GM21528 (cell line): ENCODE results near the gene AVL9.
"Not testable (repeated sequence)": the region's sequence is repeated elsewhere in the genome, so short reads cannot be mapped to it uniquely, and the experiment has no call there.

Experiments used
- ATAC-seq: cut with Tn5 transposase; IDR thresholded peaks from one replicate; pipeline ENCODE4 v1.9.1; 2021; ENCODE audit warnings: mild to moderate bottlenecking, moderate library complexity; ENCODE audit not compliant: unreplicated experiment, low FRiP score

Gene AVL9

GRCh38 chr7:32495298-32496051 lies at the start of gene AVL9:
Gene AVL9, plus strand, starts transcription at chr7:32495489. Its CDS starts 221 bp downstream, at chr7:32495710.
- ATAC-seq: peak; percentile 97

DNA sequence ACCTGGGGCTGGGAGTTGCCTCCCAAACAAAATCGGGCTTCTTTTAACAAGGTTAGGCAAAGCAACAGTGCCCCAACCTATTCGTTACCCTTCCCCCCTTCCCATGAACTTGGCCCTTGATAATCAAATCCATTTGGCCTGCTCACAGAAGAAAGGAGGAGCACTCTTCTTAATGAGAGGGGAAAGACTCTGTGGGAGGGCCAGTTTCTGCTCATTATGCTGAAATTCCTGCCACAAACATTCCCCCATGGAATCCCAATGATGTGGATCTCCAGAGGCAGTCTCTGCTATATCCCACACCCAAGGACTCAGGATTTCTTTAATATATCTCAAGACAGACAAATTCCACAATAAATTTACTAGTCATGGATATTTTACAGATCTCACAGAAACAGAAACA lies 48.1 kb upstream of the AVL9 start:
- ATAC-seq: no peak

DNA sequence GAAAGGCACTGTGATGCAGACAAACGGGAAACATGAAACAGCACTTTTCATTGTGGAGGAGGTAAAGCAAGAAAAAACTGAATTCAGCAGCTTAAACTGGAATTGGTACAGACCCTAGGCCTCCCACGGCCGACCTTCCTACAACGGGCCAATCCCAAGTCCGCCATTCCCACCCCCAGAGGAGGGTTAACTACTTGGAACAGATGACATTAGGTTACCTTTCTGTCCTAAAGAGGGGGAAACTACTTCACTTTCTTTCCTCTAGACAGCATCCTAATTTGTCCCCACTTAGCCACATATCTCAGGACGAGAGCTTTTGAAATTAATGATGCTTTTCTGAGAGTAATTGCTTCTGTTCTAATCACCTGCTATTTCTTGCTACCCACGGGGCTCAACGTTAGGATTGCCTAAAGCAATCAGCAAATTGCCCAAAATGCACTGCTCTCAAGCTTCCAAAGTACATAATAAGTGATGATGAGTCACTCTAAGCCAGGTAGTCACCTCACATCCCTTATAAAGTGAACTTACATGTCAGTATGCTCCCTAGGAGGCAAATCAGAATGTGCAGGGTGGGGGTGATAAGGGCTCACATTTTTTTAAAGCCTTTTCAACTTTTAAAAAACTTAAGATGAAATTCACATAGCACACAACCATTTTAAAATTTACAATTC lies 41.8 kb upstream of the AVL9 start:
- no peak for ATAC-seq

- no peak for ATAC-seq
Measured at GRCh38 chr7:32458025-32458424, 37.3 kb upstream of the AVL9 start.

- ATAC-seq: no peak
Measured at GRCh38 chr7:32459788-32460187, 35.5 kb upstream of the AVL9 start.

GRCh38 chr7:32461484-32461883 lies 33.8 kb upstream of the AVL9 start:
- ATAC-seq: no peak

GRCh38 chr7:32462451-32462850 lies 32.8 kb upstream of the AVL9 start:
- ATAC-seq: no peak

DNA sequence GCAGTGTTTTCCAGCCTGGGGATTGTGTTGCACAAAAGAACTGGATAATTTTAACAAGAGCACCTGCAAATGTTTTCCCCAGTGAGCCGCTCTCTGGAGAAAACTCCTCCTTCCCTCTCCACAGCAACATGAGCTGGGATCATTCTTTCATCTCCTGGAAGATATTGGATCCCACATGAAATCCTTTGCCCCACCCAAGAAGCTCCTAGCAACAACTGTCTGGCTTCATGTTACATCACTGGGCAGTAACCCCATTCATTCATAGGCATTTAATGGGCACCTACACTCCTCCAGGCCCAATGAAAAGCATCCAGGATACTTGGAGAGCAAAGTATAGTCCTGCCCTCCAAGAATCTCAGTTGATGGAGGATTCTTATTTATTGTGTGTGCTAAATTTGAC lies 32.3 kb upstream of the AVL9 start:
- ATAC-seq: no peak

DNA sequence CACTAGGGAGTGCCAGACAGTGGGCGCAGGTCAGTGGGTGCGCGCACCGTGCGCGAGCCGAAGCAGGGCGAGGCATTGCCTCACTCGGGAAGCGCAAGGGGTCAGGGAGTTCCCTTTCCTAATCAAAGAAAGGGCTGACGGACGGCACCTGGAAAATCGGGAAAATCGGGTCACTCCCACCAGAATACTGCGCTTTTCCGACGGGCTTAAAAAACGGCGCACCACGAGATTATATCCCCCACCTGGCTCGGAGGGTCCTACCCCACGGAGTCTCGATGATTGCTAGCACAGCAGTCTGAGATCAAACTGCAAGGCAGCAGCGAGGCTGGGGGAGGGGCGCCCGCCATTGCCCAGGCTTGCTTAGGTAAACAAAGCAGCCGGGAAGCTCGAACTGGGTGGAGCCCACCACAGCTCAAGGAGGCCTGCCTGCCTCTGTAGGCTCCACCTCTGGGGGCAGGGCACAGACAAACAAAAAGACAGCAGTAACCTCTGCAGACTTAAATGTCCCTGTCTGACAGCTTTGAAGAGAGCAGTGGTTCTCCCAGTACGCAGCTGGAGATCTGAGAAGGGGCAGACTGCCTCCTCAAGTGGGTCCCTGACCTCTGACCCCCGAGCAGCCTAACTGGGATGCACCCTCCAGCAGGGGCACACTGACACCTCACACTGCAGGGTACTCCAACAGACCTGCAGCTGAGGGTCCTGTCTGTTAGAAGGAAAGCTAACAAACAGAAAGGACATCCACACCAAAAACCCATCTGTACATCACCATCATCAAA lies 30.5 kb upstream of the AVL9 start:
- ATAC-seq: not testable (repeated sequence)

GRCh38 chr7:32470004-32470403 lies 25.3 kb upstream of the AVL9 start:
- ATAC-seq: not testable (repeated sequence)

- no peak for ATAC-seq
Measured at GRCh38 chr7:32470871-32471270, 24.4 kb upstream of the AVL9 start.

DNA sequence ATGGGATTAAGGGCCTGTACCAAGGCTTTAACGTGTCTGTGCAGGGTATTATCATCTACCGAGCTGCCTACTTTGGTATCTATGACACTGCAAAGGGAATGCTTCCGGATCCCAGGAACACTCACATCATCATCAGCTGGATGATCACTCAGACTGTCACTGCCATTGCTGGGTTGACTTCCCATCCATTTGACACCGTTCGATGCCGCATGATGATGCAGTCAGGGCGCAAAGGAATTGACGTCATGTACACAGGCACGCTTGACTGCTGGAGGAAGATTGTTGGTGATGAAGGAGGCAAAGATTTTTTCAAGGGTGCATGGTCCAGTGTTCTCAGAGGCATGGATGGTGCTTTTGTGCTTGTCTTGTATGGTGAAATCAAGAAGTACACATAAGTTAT lies 23.3 kb upstream of the AVL9 start:
- no peak for ATAC-seq

- no peak for ATAC-seq
Measured at GRCh38 chr7:32474008-32474407, 21.3 kb upstream of the AVL9 start.

DNA sequence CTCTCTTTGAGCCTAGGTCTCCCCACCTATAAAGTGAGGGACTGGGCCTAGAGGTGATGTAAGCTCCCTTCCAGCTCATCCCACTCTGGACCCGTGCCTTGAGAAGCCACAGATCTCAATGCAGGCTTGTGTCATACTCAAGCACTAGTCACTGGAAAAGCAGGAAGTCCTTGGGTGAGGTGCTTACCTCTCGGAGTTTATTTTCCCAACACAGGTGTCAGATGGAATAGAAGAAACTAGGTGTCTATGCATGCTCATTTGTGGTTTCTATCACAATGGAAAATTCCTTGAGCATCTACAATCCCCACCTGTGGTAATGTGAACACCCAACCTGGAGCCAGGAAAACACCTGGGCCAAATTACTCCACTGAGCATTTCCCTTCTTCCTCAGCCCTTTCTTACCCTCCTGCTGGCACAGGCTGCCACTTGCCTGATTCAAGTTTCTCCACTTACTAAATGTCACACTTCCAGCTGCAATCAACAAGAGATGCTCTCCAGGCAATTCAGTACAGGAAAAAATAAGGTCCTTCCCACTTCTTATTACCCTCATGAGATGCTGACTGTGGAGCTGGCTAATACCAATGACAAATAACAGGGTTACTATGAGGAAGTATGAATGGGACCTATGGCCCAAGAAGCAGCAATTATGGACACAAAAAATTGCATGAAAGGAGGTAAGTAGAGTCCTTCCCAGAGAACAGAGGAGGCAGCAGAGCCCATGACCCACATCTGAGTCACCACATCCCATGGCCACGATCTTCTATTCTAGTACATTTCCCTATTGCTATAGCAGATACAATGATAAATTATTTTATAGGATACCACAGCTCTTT lies 18.3 kb upstream of the AVL9 start:
- ATAC-seq: no peak

DNA sequence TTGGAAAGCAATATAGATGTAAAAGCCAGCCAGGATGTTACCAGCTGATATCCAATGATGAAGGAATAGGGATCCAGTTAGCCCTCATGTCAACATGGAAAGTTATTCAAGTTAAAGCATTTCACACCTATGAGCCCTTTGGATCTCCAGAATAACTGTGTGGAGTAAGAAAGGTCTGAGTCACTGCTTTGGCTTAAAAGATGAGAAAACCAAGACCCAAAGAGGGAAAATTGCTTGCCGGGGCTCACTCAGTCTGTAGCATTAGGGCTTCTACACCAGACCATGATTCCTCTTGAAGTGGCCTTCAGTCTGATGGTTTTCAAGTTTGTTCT lies 17.7 kb upstream of the AVL9 start:
- no peak for ATAC-seq

DNA sequence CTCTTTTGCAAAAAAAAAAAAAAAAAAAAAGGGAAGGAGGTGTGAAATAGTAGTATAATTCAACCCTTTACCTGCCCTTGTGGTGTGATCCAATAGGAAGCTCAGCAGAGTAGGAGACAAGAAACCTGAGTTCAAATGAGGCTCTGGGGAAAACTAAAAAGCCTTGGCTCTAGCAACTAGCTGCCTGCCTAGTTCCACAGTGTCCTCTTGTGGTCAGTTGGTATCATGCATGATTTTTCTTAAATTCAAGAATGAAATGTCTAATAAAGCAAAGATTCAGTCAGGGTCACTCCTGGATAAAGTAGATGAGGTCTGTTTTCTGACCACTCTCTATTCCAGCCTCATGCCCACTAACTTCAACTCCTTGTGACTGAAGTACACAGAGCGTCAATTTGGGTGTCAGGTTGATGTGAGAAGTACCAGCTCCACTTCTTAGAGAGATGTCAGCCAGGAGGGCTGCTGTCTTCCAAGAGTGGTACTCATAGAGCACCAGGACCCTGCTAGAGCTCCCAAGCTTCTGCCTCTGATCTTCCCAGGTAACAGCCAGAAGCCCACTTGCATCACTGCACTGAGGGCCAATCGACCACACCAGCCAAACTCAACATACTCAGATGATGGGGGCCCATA lies 15.6 kb upstream of the AVL9 start:
- ATAC-seq: no peak

DNA sequence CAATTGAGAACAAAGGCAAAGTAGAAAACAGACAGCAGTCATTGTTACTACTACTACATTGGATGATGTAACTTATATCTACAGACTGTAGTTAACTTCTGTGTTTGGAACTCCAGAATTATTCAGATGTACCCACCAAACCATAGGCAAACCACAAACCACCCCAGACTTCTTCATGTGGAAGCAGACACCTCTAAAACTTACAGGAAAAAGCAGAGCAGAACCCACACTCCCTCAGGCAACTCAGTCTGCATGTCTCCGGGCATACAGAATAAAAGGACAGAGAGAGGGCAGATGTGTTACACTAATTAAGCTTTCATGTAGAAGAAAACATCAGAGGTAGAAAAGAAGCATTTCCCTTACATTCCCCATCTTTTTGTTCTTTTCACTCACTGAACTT lies 14.1 kb upstream of the AVL9 start:
- no peak for ATAC-seq

GRCh38 chr7:32481921-32482320 lies 13.4 kb upstream of the AVL9 start:
- ATAC-seq: no peak

GRCh38 chr7:32489788-32490126 lies 5.5 kb upstream of the AVL9 start:
- ATAC-seq: peak; percentile 34

DNA sequence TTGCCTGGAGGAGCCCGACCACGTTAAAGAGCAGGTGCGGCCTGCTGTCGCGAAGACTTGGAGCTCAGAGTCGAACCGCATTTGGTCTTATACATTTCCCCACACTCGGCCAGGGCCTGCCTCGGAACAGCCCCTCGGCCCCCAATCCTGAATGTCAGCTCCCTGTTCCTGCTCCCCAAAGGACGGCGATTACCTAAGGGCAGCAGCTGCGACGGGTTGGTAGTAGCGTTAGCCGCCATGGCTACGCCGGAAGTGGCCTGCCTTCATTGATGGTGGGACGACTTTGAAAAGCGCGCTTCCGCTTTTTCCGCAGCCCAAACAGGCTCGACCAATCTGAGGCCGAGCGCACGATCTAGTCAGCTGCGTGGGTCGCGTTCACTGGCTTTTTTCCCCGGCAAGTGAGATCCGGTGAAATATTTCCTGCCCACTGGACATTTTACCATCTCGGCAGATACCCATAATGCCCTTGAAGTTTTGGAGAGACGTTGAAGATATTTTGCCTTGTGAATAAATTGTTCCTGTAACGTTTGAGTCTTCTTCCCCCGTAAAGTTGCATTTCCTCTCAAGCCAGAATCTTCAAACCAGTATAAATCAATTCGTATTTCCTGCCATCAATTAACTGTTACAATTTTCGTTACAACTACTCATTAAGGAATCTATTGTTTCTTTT lies 5.0 kb upstream of the AVL9 start, which contains the start of gene LSM5:
LSM5 (minus strand) TSS at position 254 of the 670 bp plus-strand sequence; CDS start at position 239, 15 bp downstream.
- peak; percentile 89 for ATAC-seq
